IMR-90 (cell line): ENCODE data around the gene EXT2. TPM values are rescaled to one million over a fixed set of nuclear protein-coding genes. Genes with fewer than 3 reads are reported as not detected.

Source experiments
- ATAC-seq: fragments of 200-7000 bp; cut with Tn5 transposase; 2 replicates; pipeline ENCODE4 v1.9.1; 2020; ENCODE audit warnings: low read depth, mild to moderate bottlenecking, moderate library complexity
- BruUV-seq: library from RNA; stranded (reverse); fragments of 400-500 nt; replicated peaks from 2 replicates; lab custom pipeline; 2021; lab: Mats Ljungman, UMichigan
- CTCF ChIA-PET: fragments of 300-600 bp; formaldehyde crosslinking; extraction: SDS; loops from one replicate; lab custom pipeline; 2021; ENCODE audit warnings: antibody characterized with exemption; lab: Yijun Ruan, JAX
- POLR2A ChIA-PET: fragments of 300-600 bp; sonication (Branson Sonifier 250); formaldehyde crosslinking; loops from one replicate; lab custom pipeline; 2022; ENCODE audit warnings: antibody characterized with exemption; ENCODE audit not compliant: unreplicated experiment; lab: Charles Lee
- DNase-seq: peaks from one replicate; pipeline ENCODE4 v3.0.0; 2013
- H2AFZ ChIP-seq: replicated peaks from 2 replicates; pipeline ENCODE3; 2013; ENCODE audit warnings: low read length, mild to moderate bottlenecking; ENCODE audit not compliant: poor library complexity
- H2AK5ac ChIP-seq: 2 replicates; pipeline ENCODE4 v1.6.1; 2013; ENCODE audit warnings: low read depth, low read length, inconsistent platforms
- H2AK9ac ChIP-seq: replicated peaks from 2 replicates; pipeline ENCODE3; 2013; ENCODE audit warnings: mild to moderate bottlenecking, low read depth, low read length, moderate library complexity; ENCODE audit not compliant: poor library complexity
- H2BK120ac ChIP-seq: 2 replicates; pipeline ENCODE4 v1.6.1; 2013; ENCODE audit warnings: low read depth, low read length, inconsistent platforms
- H2BK15ac ChIP-seq: 3 replicates; pipeline ENCODE4 v1.6.1; 2013; ENCODE audit warnings: low read depth, low read length, inconsistent platforms
- H2BK20ac ChIP-seq: 2 replicates; pipeline ENCODE4 v1.6.1; 2013; ENCODE audit warnings: low read depth, mild to moderate bottlenecking, inconsistent platforms, low read length, moderate library complexity
- H2BK5ac ChIP-seq: 2 replicates; pipeline ENCODE4 v1.6.1; 2013; ENCODE audit warnings: mild to moderate bottlenecking, low read depth, low read length, inconsistent platforms; ENCODE audit not compliant: poor library complexity, severe bottlenecking
- H3K14ac ChIP-seq: replicated peaks from 2 replicates; pipeline ENCODE4 v1.6.1; 2013; ENCODE audit warnings: low read depth, low read length, inconsistent platforms
- H3K18ac ChIP-seq: 2 replicates; pipeline ENCODE4 v1.6.1; 2013; ENCODE audit warnings: low read depth, low read length, control low read depth
- H3K23ac ChIP-seq: 2 replicates; pipeline ENCODE4 v1.6.1; 2013; ENCODE audit warnings: low read depth, low read length, inconsistent platforms
- H3K27ac ChIP-seq: 2 replicates; pipeline ENCODE4 v1.5.1; 2013; ENCODE audit warnings: mild to moderate bottlenecking, control low read depth, low read length; ENCODE audit not compliant: insufficient read depth
- H3K27me3 ChIP-seq: 2 replicates; pipeline ENCODE4 v1.6.1; 2013; ENCODE audit warnings: low read length; ENCODE audit not compliant: control insufficient read depth, insufficient read depth
- H3K36me3 ChIP-seq: 2 replicates; pipeline ENCODE4 v1.6.1; 2013; ENCODE audit warnings: low read length, mixed read lengths; ENCODE audit not compliant: control insufficient read depth, insufficient read depth
- H3K4ac ChIP-seq: 2 replicates; pipeline ENCODE4 v1.6.1; 2013; ENCODE audit warnings: low read depth, low read length, inconsistent platforms
- H3K4me1 ChIP-seq: 2 replicates; pipeline ENCODE4 v1.6.1; 2013; ENCODE audit warnings: low read length, mixed read lengths; ENCODE audit not compliant: control insufficient read depth, insufficient read depth
- H3K4me2 ChIP-seq: 2 replicates; pipeline ENCODE4 v1.6.1; 2013; ENCODE audit warnings: low read depth, mild to moderate bottlenecking, control low read depth, low read length, moderate library complexity
- H3K4me3 ChIP-seq: 2 replicates; pipeline ENCODE4 v1.5.1; 2013; ENCODE audit warnings: low read depth, mild to moderate bottlenecking, control low read depth, low read length, moderate library complexity; ENCODE audit not compliant: insufficient read depth
- H3K56ac ChIP-seq: 2 replicates; pipeline ENCODE4 v1.6.1; 2013; ENCODE audit warnings: low read length, inconsistent platforms; ENCODE audit not compliant: insufficient read depth; ENCODE audit errors: extremely low read depth
- H3K79me1 ChIP-seq, 2 experiments: 2 replicates each; pipeline ENCODE4 v1.6.1; 2013; ENCODE audit warnings: low read length in 2 of 2, inconsistent platforms in 1 of 2, low read depth in 1 of 2
- H3K9ac ChIP-seq: 2 replicates; pipeline ENCODE4 v1.6.1; 2013; ENCODE audit warnings: low read depth, low read length, control low read depth
- H3K9me1 ChIP-seq: 2 replicates; pipeline ENCODE4 v1.6.1; 2013; ENCODE audit warnings: low read length, inconsistent platforms; ENCODE audit not compliant: insufficient read depth
- H3K9me3 ChIP-seq: 2 replicates; pipeline ENCODE4 v1.6.1; 2013; ENCODE audit warnings: low read length; ENCODE audit not compliant: control insufficient read depth, insufficient read depth
- H4K20me1 ChIP-seq: 2 replicates; pipeline ENCODE4 v1.6.1; 2013; ENCODE audit warnings: low read length, inconsistent platforms; ENCODE audit not compliant: insufficient read depth
- H4K5ac ChIP-seq: 2 replicates; pipeline ENCODE4 v1.6.1; 2013; ENCODE audit warnings: mild to moderate bottlenecking, low read depth, low read length, control low read depth
- H4K8ac ChIP-seq, 2 experiments: 2 replicates each; pipeline ENCODE4 v1.6.1; 2013; ENCODE audit warnings: low read depth in 2 of 2, low read length in 2 of 2, control low read depth in 1 of 2, inconsistent platforms in 1 of 2
- H4K91ac ChIP-seq: 2 replicates; pipeline ENCODE4 v1.6.1; 2013; ENCODE audit warnings: low read depth, low read length, inconsistent platforms; ENCODE audit not compliant: insufficient read depth
- BHLHE40 ChIP-seq: fragments of 150-350 bp; IDR thresholded peaks from 2 replicates; pipeline ENCODE4 v1.6.1; 2016; ENCODE audit warnings: mild to moderate bottlenecking, low read depth, low read length
- CEBPB ChIP-seq: IDR thresholded peaks from 2 replicates; pipeline ENCODE4 v1.6.1; 2012; ENCODE audit warnings: low read depth, low read length, improper control_type of control experiment
- CHD1 ChIP-seq: IDR thresholded peaks from 2 replicates; pipeline ENCODE4 v1.6.1; 2012; ENCODE audit warnings: low read depth, low read length, improper control_type of control experiment
- CTCF ChIP-seq: conservative IDR thresholded peaks from 2 replicates; pipeline ENCODE4 v1.5.1; 2012; ENCODE audit warnings: mild to moderate bottlenecking, low read depth, low read length, improper control_type of control experiment
- FOS ChIP-seq: fragments of 150-350 bp; IDR thresholded peaks from 2 replicates; pipeline ENCODE4 v1.6.1; 2016; ENCODE audit warnings: low read depth, low read length
- MAFK ChIP-seq: IDR thresholded peaks from 2 replicates; pipeline ENCODE4 v1.6.1; 2012; ENCODE audit warnings: low read depth, low read length, improper control_type of control experiment
- MAZ ChIP-seq: IDR thresholded peaks from 2 replicates; pipeline ENCODE4 v1.6.1; 2012; ENCODE audit warnings: low read depth, mild to moderate bottlenecking, low read length, improper control_type of control experiment, moderate library complexity, borderline replicate concordance
- MXI1 ChIP-seq: IDR thresholded peaks from 2 replicates; pipeline ENCODE4 v1.6.1; 2012; ENCODE audit warnings: low read depth, mild to moderate bottlenecking, low read length, moderate library complexity, borderline replicate concordance
- NFE2L2 ChIP-seq: fragments of 150-350 bp; IDR thresholded peaks from 2 replicates; pipeline ENCODE4 v1.6.1; 2016; ENCODE audit warnings: low read depth, mild to moderate bottlenecking, low read length
- POLR2A ChIP-seq: IDR thresholded peaks from 2 replicates; pipeline ENCODE4 v1.6.1; 2012; ENCODE audit warnings: mild to moderate bottlenecking, low read depth, low read length
- RAD21 ChIP-seq: IDR thresholded peaks from 2 replicates; pipeline ENCODE4 v1.6.1; 2012; ENCODE audit warnings: low read length, improper control_type of control experiment
- RCOR1 ChIP-seq: IDR thresholded peaks from 2 replicates; pipeline ENCODE4 v1.6.1; 2012; ENCODE audit warnings: mild to moderate bottlenecking, low read length, improper control_type of control experiment; ENCODE audit not compliant: insufficient replicate concordance
- RFX5 ChIP-seq: IDR thresholded peaks from 2 replicates; pipeline ENCODE4 v1.8.0; 2012; ENCODE audit warnings: low read depth, mild to moderate bottlenecking, low read length, moderate library complexity
- SMC3 ChIP-seq: fragments of 150-350 bp; IDR thresholded peaks from 2 replicates; pipeline ENCODE4 v1.6.1; 2016; ENCODE audit warnings: low read depth, mild to moderate bottlenecking, antibody characterized with exemption, low read length, moderate library complexity
- WGBS, 2 experiments: methylation state at CpG; one replicate each; pipeline versions ENCODE4 v1.1.5 to v1.1.7; 2013; ENCODE audit warnings: missing lambda C conversion rate in 2 of 2; ENCODE audit not compliant: insufficient read length in 1 of 2; ENCODE audit errors: extremely low coverage in 2 of 2; 5-methylcytosine and 5-hydroxymethylcytosine counted together
- dilution Hi-C: fragments of 300-500 bp; cut with HindIII; formaldehyde crosslinking; loops from one replicate; pipeline ENCODE4 v1.14.3; 2018; ENCODE audit warnings: low sequenced_read_pairs; ENCODE audit not compliant: unreplicated experiment
- in situ Hi-C: fragments of 300-500 bp; cut with MboI; formaldehyde crosslinking; loops from 3 replicates; pipeline ENCODE4 v1.14.3; 2019; ENCODE audit warnings: low sequenced_read_pairs, inconsistent platforms, mixed read lengths
- intact Hi-C: fragments of 100-400 bp; cut with micrococcal nuclease; formaldehyde crosslinking; loops from 2 replicates; pipeline ENCODE4 v1.10.0; 2022
- polyA plus RNA-seq, 3 experiments: library from polyadenylated mRNA; depleted of rRNA; stranded (reverse); fragments of >200 nt; gene quantifications; 2 replicates each; pipeline ENCODE4 v1.2.3, GENCODE V29; 2012; ENCODE audit warnings: low replicate concordance in 1 of 3
- total RNA-seq: library from RNA; depleted of rRNA; stranded (reverse); fragments of >200 nt; gene quantifications from 2 replicates; pipeline ENCODE4 v1.2.3, GENCODE V29; 2012
- TF ChIP-seq, protein P1 (sequence below): fragments of 150-350 bp; IDR thresholded peaks from 2 replicates; pipeline ENCODE4 v1.6.1; 2016; ENCODE audit warnings: low read depth, mild to moderate bottlenecking, low read length, moderate library complexity, borderline replicate concordance
- TF ChIP-seq, protein P2 (sequence below): fragments of 150-350 bp; IDR thresholded peaks from 2 replicates; pipeline ENCODE4 v1.6.1; 2017; ENCODE audit warnings: mild to moderate bottlenecking, antibody characterized with exemption, low read length, low read depth

The EXT2 gene
- total and polyA plus RNA-seq, 2 of the 4 experiments (the other 2 are of a cell fraction), result 75.0 to 85.3 TPM

- Histone ChIP-seq H3K9ac (no peak overlapping the region), H2BK5ac (no peak overlapping the region), H3K4me2 (no peak overlapping the region), H4K5ac (no peak overlapping the region), H2AFZ (no peak overlapping the region), H4K20me1 (peaks cover 21% of the 10 kb centered on the region), H3K27me3 (no peaks in the 10 kb centered on the region), H3K79me1 (peaks cover 9 to 29% of the 10 kb centered on the region in 2 experiments; a peak in 3 of 4 replicates), H2BK15ac (no peak overlapping the region), H3K36me3 (peaks cover 13% of the 10 kb centered on the region), H2BK120ac (no peak overlapping the region), H4K8ac (no peak overlapping the region), H3K56ac (no peak overlapping the region), H3K4ac (no peak overlapping the region), H3K9me1 (peaks cover 8% of the 10 kb centered on the region), H3K27ac (no peak overlapping the region), H3K18ac (no peak overlapping the region), H2AK9ac (no peak overlapping the region), H3K14ac (no peak overlapping the region), H3K9me3 (no peaks in the 10 kb centered on the region), H2BK20ac (no peak overlapping the region), H3K4me3 (no peak overlapping the region), H3K23ac (no peak overlapping the region), H2AK5ac (no peak overlapping the region), H4K91ac (no peak overlapping the region), H3K4me1 (no peaks in the 10 kb centered on the region)
- intact Hi-C loops (no loop called here), in situ Hi-C loops (loop anchor here (25.0 kb wide), 1 partner anchor 804 kb away; no protein-coding TSS in a partner anchor), dilution Hi-C loops (no loop called here)
- ATAC-seq (no peak), DNase-seq (no peak)
- CTCF ChIA-PET, result no interaction called here
- TF ChIP-seq BHLHE40, result no peak
- TF ChIP-seq NFE2L2, result no peak
- TF ChIP-seq, protein P1, sequence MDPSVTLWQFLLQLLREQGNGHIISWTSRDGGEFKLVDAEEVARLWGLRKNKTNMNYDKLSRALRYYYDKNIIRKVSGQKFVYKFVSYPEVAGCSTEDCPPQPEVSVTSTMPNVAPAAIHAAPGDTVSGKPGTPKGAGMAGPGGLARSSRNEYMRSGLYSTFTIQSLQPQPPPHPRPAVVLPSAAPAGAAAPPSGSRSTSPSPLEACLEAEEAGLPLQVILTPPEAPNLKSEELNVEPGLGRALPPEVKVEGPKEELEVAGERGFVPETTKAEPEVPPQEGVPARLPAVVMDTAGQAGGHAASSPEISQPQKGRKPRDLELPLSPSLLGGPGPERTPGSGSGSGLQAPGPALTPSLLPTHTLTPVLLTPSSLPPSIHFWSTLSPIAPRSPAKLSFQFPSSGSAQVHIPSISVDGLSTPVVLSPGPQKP, result no peak
- TF ChIP-seq, protein P2, sequence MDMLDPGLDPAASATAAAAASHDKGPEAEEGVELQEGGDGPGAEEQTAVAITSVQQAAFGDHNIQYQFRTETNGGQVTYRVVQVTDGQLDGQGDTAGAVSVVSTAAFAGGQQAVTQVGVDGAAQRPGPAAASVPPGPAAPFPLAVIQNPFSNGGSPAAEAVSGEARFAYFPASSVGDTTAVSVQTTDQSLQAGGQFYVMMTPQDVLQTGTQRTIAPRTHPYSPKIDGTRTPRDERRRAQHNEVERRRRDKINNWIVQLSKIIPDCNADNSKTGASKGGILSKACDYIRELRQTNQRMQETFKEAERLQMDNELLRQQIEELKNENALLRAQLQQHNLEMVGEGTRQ, result no peak
- no peak for TF ChIP-seq CHD1
- no peak for TF ChIP-seq SMC3
- no peak for TF ChIP-seq MAZ
- no peak for TF ChIP-seq RCOR1
- no peak for TF ChIP-seq POLR2A
- TF ChIP-seq MXI1, result no peak
- no peak for TF ChIP-seq MAFK
- TF ChIP-seq RFX5, result no peak
- no peak for TF ChIP-seq FOS
- no peak for TF ChIP-seq CTCF
- no peak for TF ChIP-seq CEBPB
- no peak for TF ChIP-seq RAD21
- POLR2A ChIA-PET, result no interaction called here
- no TSS peak for BruUV-seq
- whole genome bisulfite sequencing, 2 experiments, result no CpG with 5 or more reads among the region's 6 CpGs
These were observed 12.8 kb downstream of the EXT2 start for GRCh38 chr11:44108260-44108659.
